Stimulated activated CD4-positive, alpha-beta T cell treated with anti-CD3 and anti-CD28 coated beads, Interleukin-4, amount 100 ng/mL, for 1 hour (primary cell): ENCODE results near the gene PRKAR2B.
"Not testable (repeated sequence)": the region's sequence is repeated elsewhere in the genome, so short reads cannot be mapped to it uniquely, and the experiment has no call there.

Experiments used
- DNase-seq: peaks from one replicate; pipeline ENCODE4 v3.0.0-alpha.2; 2020

PRKAR2B gene

DNA sequence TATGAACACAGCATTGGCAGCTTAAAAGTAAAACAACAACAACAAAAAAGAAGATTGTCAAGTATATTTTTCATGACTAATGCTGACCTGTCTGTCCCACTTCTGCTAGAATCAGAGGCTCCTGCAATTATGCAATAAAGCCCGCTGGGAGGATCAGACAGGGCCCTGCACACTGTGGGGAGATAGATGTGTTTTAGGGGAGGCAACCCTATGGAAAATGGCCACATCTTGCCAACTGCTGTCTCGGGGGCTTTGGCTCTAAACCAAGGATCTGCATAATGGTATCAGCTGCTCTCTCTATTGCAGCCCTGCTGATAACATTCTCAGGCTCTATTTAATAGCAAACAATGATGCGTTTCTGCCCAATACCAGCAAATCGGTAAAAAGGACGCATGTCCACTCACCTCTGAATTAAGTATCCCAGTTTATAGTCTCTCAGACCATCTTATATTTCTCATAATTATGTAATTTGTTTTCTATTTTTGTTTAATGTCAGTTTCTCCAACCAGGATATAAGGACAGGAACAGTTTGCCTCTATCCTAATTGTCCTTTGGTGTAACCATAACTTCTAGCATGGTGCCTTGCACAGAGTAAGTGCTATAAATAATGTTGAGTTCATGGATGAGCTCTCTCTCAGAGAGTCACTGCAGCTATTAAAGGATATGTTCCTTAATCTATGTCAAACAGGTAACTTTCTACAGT, 15.3 kb upstream of the PRKAR2B start:
- no peak for DNase-seq

DNA sequence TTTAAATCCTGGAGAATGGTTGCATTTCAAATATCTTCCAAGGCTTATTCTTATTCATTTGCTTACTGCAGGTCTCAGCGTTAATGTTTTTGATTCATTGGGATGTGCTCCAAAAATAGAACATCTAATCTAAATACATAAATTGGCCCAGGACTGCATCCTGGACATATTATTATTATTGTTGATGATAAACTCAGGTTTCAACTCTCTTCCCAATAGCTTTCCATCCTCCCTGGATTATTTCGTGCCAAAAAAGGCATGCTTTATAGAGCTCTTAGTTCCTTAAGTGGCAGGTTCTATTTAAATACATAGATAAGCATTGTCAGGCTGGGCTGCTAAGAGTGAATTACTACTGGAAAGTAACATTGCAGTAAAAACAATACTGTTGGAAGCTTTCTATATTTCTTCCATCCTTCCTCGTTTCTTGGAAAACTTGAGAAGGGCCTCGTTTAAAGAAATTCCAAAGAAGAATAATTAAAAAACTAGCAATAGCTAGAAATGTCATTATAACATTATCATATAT, 14.7 kb upstream of the PRKAR2B start:
- DNase-seq: no peak

GRCh38 chr7:107032050-107032449, 12.5 kb upstream of the PRKAR2B start:
- DNase-seq: no peak

- DNase-seq: no peak
Measured at GRCh38 chr7:107032720-107033438, 11.6 kb upstream of the PRKAR2B start.

DNA sequence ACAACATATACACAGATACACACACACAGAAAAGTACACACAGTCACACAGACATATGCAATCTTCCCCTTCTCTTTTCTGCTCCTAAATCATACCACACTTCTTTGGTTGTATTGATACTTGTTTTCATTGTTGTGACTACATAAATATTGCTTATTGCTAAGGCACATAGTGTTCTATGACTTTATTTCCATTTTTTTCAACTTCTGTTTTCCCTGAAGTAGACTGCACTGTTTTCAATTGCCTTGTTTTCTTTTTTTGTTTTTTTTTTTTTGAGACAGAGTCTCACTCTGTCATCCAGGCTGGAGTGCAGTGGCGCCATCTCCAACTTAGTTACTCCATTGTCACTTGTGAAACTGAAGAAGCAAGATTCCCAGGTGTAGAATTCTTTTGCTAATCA, 10.0 kb upstream of the PRKAR2B start:
- no peak for DNase-seq

- no peak for DNase-seq
Measured at GRCh38 chr7:107035446-107035845, 9.1 kb upstream of the PRKAR2B start.

GRCh38 chr7:107036535-107036934, 8.0 kb upstream of the PRKAR2B start:
- DNase-seq: no peak

DNA sequence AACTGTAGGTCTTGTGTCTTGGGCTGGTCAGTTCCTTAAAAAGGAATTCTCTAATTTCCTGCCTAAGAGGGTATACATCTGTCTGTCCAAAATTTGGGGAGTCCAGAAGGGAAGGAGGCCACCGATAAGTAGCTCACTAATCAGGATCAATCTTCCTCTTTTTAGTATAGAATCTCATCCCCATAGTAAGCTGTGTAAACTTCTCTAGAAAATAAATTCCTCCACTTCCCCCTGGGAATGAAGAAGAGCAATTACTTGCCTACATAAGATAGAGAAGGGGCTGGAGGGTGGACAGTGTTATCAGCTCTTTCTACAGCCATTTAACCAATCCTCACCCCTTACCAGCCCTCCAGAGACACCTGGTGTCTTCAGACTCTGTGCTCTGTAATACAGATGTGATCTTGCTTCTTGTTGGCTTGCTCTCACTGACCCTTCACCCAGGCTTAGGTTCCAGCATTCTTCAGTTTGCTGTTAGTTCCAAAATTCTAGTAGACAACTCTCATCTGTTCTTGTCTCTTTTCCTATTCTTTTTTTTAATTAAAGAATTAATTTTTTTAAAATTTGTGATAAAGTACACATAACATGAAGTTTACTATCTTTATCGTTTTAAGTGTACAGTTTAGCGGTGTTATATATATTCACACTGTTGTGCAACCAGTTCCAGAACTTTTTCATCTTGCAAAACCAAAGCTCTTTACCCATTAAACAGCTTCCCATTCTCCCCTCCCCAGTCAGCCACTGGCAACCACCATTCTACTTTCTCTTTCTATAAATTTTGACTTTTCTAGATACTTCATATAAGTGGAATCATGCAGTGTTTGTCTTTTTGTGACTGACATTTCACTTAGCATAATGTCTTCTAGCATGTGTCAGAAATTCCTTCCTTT, 6.5 kb upstream of the PRKAR2B start:
- no peak for DNase-seq

DNA sequence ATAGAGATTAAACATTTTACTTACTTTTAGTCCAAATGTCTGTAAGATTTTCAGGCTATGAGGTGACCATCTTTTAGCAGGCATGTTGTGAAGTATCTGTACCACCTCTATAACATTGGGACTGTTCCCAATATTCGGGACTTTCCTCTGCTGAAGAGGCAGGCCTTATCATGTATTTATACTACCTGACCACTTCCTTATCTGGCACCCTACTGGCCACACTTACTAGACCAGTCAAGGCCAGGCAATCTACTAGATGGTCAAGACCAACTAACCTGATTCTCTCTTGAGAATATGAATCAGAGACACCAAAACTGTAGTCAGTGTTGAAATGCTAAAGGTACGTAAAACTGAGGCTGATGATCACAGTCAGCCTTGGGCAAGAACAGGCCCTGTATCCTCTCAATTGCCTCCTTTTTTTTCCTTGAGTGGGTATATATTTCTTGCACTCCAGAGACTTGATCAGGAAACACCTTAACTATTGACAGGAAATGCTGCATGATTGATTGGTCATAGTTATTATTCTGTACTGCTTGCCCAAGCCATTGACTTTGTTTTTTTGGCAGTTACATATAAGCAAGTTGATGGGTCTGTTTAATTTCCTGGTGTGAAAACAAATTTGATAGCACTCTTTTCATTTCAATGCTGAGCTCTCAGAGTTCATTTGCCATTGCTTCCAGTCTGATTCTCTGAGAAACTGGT, 5.2 kb upstream of the PRKAR2B start:
- DNase-seq: no peak

- DNase-seq: no peak
Measured at GRCh38 chr7:107041097-107041496, 3.4 kb upstream of the PRKAR2B start.

DNA sequence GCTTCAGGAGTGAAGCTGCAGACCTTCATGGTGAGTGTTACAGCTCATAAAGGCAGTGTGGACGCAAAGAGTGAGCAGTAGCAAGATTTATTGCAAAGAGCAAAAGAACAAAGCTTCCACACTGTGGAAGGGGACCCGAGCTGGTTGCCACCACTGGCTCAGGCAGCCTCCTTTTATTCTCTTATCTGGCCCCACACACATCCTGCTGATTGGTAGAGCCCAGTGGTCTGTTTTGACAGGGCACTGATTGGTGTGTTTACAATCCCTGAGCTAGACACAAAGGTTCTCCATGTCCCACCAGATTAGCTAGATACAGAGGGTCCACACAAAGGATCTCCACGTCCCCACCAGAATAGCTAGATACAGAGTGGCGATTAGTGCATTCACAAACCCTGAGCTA, 2.7 kb upstream of the PRKAR2B start:
- DNase-seq: not testable (repeated sequence)

DNA sequence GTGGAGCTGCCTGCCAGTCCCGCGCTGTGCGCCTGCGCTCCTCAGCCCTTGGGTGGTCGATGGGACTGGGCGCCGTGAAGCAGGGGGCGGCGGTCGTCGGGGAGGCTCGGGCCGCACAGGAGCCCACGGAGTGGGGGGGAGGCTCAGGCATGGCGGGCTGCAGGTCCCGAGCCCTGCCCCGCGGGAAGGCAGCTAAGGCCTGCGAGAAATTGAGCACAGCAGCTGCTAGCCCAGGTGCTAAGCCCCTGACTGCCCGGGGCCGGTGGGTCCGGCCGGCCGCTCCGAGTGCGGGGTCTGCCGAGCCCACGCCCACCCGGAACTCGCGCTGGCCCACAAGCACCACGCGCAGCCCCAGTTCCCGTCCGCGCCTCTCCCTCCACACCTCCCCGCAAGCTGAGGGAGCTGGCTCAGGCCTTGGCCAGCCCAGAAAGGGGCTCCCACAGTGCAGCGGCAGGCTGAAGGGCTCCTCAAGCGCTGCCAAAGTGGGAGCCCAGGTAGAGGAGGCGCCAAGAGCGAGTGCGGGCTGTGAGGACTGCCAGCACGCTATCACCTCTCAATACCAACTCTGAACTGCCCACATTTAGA, 2.1 kb upstream of the PRKAR2B start:
- DNase-seq: not testable (repeated sequence)

GRCh38 chr7:107043491-107043890, 1.0 kb upstream of the PRKAR2B start:
- DNase-seq: no peak

DNA sequence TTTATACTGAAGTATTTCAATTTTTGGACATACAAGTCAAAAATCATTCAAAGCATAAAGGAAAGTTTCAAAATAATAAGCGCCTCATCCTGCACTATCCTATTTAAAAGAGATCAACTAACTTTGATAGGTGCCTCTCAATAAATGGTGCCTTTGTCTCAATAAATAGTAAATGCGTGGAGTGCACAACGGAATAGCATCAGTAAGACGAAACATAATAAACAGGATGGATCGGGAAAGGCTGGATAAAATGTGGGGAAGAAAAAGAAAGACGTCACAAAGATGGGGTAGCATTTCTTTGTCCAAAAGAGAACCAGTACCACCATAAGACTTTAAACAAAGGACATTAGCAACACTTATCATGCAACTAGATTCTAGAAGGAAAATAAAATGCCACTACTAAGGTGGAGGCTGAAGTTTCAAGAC, 571 bp upstream of the PRKAR2B start:
- DNase-seq: no peak

DNA sequence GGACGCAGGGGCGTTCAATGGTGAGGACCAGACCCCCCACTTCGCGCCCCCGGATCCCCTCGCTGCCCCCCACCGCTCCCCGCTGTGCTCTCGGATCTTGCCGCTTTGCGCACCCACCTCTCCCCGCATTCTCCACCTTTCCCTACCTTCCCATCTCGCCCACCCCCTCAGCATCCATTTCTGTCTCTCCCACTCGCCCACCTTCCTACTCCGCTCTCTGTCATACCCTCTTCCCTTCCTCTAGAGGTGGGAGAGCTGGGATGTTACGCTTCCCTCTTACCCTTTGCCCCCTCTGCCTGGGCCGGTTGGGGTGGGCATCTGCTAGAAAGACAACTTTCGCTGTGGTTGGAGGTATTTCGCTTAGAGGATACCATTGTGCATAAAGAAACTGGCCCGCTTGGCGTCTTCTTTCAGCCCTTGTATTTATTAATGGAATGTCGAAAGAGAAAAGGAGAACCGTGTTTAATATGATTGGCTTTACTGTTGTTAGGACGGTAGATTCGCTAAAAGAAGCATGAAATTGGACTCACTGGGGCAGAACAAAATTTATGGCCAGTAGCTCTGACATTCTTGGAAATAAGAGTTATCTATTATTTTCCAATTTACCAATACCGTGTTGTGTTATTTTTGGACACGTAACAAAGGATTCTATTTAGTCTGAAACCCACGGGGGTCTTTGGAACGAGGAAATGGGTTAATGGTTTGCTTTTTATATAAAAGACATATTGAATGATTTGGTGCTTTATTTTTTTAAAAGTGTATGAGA, 873 bp downstream of the PRKAR2B start:
- no peak for DNase-seq

GRCh38 chr7:107045980-107046379, 1.5 kb downstream of the PRKAR2B start:
- no peak for DNase-seq

DNA sequence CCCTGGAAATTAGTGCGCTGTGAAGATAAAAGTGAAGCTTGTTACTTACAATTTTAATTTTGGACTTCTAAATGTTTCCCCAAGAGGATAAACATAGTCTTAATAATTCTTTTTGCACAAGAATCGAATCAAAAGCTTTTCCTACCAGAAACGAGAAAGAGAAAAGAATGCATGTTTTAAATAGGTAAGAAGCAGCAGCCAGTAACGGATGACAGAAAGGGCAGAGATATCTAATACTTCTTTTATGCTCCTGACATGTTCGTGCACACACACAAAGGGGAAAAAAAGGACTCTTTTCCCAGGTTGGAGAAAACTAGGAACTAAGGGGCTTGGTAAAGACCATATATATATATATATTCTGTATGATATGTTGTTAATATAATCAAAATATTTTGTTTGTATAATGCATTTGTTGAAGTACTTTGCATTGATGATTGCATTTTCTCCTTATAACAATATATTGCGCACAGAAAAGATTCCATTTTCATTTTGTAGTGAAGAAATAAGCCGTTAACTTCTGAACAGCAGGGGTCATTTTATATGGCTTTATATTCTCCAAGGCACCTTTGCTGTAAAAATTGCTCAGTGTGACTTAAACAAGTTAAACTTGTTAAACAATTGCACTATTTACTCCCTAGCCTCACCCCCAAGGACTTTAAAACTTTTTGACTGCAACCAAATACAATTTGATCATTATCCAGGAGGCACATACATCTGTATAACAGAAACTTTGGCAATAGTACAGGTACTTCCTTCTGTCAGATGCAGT, 2.2 kb downstream of the PRKAR2B start:
- DNase-seq: no peak

DNA sequence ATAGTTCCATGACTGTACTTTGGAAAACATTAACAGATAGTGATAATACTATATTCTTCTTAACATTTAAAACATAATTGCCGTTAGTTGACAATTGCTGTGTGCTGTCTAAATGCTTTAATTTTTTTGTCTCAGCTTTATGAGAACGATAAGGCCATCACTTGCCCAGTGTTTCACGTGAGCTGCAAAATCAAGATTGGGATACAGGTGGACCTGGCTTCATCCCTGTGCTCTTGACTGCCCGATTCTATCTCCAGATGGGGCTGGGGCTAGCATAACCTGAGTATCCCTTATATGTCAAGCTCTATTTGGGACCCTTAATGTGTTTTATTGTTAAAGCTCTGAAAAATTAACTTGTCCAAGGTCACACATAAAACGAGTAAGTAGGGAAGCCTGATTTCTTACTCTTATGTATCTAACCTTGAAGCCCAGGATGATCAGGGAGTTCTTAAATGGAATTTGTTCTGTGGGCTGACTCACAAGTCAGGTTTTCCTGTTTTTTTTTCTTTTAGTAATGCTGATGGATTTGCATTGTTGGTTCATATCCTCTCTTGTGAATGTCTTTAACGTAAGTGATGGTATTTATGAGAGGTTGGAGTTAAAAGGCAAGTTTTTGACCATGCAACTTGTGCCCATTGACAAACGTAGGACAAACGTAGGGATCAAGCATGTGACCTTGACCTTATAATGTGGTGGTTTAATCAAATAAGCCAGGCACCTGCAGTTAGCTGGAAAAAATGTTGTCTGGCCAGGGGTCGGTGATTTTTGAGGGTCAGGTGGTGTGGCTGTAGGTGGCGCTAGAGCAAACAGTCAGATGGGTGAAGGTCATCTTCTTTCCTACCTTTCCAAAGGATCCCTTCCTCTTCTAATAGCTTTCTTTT, 3.6 kb downstream of the PRKAR2B start:
- DNase-seq: no peak

DNA sequence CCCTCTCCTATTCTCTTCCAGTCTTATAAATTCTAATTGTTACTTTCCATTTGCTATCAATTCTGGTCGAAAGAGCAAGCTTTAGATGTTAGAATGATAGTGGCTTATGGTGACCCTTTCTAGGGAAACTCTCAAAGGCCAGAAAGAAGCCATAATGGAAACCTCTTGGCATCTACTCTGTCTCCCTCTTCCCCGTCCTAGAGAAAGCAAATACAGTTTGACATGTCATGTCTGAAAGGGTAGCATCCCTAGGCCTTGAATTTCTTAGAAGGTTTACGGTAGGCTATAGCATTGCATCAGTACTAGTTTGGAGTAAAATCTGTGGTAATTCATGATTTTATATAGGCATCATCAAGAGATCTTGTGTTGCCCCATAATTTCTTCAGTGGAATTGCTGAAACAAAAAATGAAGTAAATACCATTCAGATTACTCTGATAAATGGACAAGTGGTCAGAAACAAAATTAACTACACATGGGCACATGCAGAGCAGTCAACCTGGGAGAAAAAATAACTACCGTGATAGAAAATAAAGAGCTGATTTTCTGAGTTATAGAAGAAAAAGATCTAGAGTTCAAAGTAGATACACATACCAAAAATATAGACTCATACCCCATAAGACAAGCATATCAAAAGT, 4.4 kb downstream of the PRKAR2B start:
- no peak for DNase-seq
